GM21526 (cell line): ENCODE data around the gene SEC31A.

Source experiments
- ATAC-seq: cut with Tn5 transposase; IDR thresholded peaks from one replicate; pipeline ENCODE4 v1.9.1; 2021; ENCODE audit warnings: moderate library complexity; ENCODE audit not compliant: unreplicated experiment, low FRiP score

The SEC31A gene

GRCh38 chr4:82797040-82797404 is 93.9 kb downstream of the SEC31A start:
- no peak for ATAC-seq

GRCh38 chr4:82792912-82793649 is 97.9 kb downstream of the SEC31A start:
- no peak for ATAC-seq

DNA sequence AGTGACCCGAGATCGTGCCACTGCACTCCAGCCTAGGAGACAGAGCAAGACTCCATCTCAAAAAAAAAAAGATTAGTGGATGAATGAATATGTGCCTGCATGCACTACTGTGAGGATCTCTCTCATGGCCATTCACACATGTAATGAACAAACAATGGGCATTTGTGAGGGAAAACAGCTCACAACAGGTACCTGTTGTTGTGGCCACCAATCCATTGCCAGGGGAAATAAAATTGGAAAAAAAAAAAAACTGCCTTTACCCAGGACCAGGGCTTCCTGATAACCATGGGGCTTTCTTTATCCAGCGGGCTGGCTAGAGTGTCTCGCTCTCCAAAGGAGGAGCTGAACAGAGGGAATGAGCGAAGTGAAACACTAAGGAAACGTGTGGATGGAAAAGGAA is 99.8 kb downstream of the SEC31A start:
- no peak for ATAC-seq

GRCh38 chr4:82790060-82790660 is 100.8 kb downstream of the SEC31A start:
- no peak for ATAC-seq

GRCh38 chr4:82789025-82789776 is 101.8 kb downstream of the SEC31A start:
- no peak for ATAC-seq

DNA sequence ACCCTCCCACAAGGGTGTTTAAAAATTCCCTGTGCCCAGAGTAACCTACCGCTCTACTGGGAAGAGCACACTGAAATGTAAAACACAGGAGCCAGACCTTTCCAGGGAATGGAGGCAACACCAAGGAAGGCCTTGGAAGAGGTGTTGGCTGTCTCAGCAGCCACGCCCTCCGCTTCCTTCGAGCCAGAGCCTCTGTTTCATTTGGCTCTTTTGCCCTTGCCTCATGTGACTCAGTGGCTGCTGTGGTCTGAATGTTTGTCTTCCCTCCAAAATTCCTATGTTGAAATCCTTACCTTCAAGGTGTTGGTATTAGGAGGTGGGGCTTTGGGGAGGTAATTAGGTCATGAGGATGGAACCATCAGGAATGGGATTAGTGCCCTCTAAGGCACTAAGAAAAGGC is 103.6 kb downstream of the SEC31A start:
- no peak for ATAC-seq

DNA sequence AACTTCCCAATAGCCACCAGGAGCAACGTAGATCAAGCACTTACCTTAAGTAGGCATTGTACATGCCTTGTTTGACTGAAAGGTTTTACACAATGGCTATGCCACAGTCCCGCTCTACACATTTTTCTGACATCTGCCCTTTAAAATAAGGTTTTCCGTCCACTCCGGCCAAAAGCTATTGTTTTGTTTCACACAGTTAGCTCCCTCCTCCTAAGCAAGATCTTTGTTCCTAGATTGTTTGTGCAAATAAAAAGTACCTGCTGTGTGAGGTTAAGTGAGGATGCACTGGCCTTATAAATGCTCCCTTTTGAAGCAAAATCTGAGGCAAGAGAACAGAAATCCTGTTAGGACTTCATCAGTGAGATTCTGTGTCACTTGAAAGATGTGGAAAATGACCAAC is 104.1 kb downstream of the SEC31A start:
- ATAC-seq = no peak

- ATAC-seq = no peak
These were observed 105.1 kb downstream of the SEC31A start for GRCh38 chr4:82785611-82786400.

DNA sequence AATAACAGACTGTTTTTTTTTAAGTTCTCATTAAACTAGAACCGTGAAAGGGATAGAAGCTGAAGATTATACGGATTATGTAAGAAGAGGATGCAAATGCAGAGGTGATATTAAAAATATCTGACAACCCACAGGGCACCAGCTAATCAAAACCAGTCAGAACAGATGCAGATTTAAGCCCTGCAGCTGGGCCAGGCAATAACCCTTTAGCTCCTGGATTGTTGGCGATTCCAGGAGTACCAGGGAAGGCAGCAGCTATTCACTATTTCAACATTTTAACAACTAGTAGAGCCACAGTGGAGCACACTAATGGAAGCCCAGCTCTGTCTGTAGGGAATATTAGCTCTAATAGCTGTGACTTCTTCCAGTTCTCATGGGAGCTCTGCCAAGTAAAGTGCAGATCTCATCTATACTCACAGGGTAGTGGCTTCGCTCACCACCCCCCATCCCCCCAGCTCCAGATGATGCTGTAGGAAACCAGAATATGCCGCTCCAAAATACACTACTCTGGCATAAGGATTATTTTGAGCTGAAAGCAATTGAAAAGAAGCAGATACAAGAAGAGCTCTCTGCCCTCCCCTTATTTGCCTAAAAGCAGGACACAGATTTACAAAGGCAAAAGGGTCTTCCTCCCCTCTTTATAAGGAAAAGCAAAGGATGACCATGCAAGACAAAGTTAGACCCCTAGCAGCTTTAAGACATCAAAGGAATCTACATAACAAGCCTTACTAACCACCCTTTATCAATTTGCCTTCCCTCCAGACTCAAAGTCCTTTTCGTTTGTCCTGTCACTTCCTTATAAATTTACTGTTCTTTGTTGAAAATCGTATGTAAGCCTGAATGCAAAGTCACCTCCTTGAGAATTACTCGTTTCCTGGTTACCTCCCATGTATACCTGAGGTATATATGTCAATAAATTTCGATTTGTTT is 106.0 kb downstream of the SEC31A start:
- ATAC-seq = no peak

- no peak for ATAC-seq
These were observed 108.2 kb downstream of the SEC31A start for GRCh38 chr4:82782626-82783345.

GRCh38 chr4:82780752-82781231 is 110.2 kb downstream of the SEC31A start:
- no peak for ATAC-seq

- no peak for ATAC-seq
These were observed 110.7 kb downstream of the SEC31A start for GRCh38 chr4:82780170-82780751.

GRCh38 chr4:82779032-82779431 is 111.9 kb downstream of the SEC31A start:
- ATAC-seq = no peak

DNA sequence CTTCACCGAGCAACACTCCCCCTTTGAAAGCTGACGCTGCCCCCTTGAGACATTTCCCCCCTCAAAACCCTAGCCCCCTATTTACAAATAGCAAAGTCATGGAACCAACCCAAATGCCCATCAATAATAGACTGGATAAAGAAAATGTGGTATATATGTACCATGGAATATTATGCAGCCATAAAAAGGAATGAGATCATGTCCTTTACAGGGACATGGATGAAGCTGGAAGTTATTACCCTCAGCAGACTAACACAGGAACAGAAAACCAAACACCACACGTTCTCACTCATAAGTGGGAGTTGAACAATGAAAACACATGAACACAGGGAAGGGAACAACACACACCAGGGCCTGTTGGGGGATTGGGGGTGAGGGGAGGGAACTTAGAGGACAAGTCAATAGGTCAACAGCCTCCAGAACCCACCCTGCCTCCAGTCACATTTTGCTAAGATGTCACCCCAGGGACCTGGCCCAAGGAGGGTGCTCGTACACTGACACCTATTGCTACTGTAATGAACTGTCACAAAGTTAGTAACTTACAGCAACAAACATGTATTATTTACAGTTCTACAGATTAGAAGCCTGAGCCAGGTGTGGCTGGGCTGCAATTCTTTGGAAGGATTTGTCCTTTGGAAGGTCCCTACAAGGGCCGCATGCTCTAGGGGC is 113.0 kb downstream of the SEC31A start:
- ATAC-seq = no peak

DNA sequence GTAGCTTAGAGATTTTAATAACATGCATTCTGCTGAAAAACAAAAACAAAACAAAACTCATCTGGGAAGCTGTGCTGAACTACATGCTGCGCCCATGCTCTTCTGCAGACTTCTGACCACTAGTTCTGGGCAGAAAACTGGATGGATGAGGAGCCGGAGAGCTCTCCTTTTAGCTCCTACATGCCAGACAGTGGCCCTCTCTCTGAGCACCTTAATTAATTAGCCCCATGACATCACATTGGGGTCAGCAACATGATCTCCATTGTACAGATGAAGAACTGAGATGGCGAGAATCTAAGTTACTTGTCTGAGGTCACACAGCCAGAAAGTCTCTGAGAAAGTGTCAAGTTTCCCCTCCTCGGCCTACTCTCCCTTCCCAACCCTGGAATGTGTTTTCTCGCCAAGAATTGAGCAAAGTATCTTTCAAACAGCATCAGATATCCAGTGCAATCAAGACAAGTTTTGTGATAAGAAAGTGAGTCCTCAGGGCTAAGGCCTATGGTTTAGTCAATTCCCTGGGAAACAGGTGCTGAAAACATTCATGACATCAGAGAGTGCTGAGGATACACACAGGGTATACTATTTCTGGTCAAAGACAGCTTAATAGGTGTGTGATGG is 113.9 kb downstream of the SEC31A start:
- ATAC-seq = no peak

- ATAC-seq = no peak
These were observed 115.7 kb downstream of the SEC31A start for GRCh38 chr4:82775243-82775642.

GRCh38 chr4:82774711-82775171 is 116.2 kb downstream of the SEC31A start:
- no peak for ATAC-seq

DNA sequence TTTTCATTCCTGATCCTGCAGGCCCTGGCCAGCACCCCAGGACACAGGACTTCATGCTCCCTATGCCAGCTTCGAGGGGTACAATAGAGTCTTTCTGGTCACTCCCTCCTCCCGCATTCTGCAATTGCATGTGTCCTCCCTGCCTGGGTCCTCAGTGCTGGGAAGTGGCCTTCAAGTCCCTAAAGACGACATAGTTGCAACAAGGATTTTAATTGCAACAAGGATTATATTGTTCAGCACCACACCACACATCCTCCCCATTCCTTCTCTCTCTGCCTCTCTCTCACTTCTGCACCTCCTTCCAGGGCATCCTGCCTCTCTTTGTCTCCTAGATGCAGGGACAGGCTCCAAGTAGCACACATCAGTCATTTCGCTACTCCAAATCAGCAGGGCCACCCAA is 117.9 kb downstream of the SEC31A start:
- ATAC-seq = no peak
